ENCODE data around the gene ABCC4.

DNA sequence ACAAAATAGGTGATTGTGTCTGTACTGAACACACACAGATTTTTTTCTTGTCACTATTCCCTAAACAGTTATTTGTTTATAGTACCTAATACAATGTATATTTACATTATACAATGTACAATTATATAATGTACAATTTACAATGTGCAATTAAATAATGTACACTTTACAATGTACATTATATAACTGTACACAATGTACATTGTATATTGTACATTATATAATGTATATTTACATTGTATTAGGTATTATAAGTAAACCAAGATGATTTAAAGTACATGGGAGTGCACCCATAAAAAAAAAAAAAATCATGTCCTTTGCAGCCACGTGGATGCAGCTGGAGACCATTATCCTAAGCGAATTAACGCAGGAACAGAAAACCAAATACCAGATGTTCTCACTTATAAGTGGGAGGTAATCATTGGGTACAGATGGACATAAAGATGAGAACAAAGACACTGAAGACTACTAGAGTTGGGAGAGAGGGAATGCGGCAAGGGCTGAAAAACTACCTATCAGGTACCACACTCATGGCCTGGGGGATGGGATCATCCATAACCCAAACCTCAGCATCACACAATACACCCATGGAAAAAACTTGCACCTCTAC lies 68.1 kb downstream of the ABCC4 start:
- TF ChIP-seq EZH2 (IDR thresholded peaks at IDR 0.05; ENCODE audit: borderline replicate concordance, insufficient read depth, low read length, poor library complexity, severe bottlenecking) (no peak), RAD21 (conservative IDR thresholded peaks at IDR 0.05) (no peak), POLR2AphosphoS5 (IDR thresholded peaks at IDR 0.05) (no peak), EP300 (conservative IDR thresholded peaks at IDR 0.05; ENCODE audit: poor library complexity, severe bottlenecking) (no peak), REST (IDR thresholded peaks at IDR 0.05; ENCODE audit: borderline replicate concordance) (no peak)
- TF ChIP-seq, protein P1, sequence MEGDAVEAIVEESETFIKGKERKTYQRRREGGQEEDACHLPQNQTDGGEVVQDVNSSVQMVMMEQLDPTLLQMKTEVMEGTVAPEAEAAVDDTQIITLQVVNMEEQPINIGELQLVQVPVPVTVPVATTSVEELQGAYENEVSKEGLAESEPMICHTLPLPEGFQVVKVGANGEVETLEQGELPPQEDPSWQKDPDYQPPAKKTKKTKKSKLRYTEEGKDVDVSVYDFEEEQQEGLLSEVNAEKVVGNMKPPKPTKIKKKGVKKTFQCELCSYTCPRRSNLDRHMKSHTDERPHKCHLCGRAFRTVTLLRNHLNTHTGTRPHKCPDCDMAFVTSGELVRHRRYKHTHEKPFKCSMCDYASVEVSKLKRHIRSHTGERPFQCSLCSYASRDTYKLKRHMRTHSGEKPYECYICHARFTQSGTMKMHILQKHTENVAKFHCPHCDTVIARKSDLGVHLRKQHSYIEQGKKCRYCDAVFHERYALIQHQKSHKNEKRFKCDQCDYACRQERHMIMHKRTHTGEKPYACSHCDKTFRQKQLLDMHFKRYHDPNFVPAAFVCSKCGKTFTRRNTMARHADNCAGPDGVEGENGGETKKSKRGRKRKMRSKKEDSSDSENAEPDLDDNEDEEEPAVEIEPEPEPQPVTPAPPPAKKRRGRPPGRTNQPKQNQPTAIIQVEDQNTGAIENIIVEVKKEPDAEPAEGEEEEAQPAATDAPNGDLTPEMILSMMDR (IDR thresholded peaks at IDR 0.05; ENCODE audit: poor library complexity, severe bottlenecking), result no peak

Data from neural cell (in vitro differentiated cells).